Ectodermal cell (in vitro differentiated cells): ENCODE measurements around the gene PLK3.
"Not testable (repeated sequence)": the region's sequence is repeated elsewhere in the genome, so short reads cannot be mapped to it uniquely, and the experiment has no call there.

Experiments used
- H3K27ac ChIP-seq: 2 replicates; pipeline ENCODE4 v1.7.0; 2013; ENCODE audit warnings: mild to moderate bottlenecking, low read depth, low read length; ENCODE audit not compliant: insufficient read depth, poor library complexity, severe bottlenecking
- H3K27me3 ChIP-seq: 2 replicates; pipeline ENCODE4 v1.7.0; 2013; ENCODE audit warnings: mild to moderate bottlenecking, low read length; ENCODE audit not compliant: insufficient read depth, control insufficient read depth, poor library complexity, severe bottlenecking
- H3K36me3 ChIP-seq: one replicate; pipeline ENCODE4 v1.7.0; 2013; ENCODE audit warnings: low read length; ENCODE audit not compliant: control insufficient read depth, insufficient read depth
- H3K4me1 ChIP-seq: one replicate; pipeline ENCODE4 v1.7.0; 2013; ENCODE audit warnings: low read length; ENCODE audit not compliant: control insufficient read depth, insufficient read depth
- H3K4me3 ChIP-seq: 2 replicates; pipeline ENCODE4 v1.7.0; 2013; ENCODE audit warnings: low read depth, low read length, control low read depth; ENCODE audit not compliant: insufficient read depth
- H3K9me3 ChIP-seq: 2 replicates; pipeline ENCODE4 v1.7.0; 2013; ENCODE audit warnings: mild to moderate bottlenecking, low read length, moderate library complexity; ENCODE audit not compliant: control insufficient read depth
- WGBS, 2 experiments: methylation state at CpG; one replicate each; pipeline ENCODE4 v1.1.7; 2013; ENCODE audit warnings: missing lambda C conversion rate in 2 of 2; 5-methylcytosine and 5-hydroxymethylcytosine counted together

Gene PLK3

GRCh38 chr1:44820328-44821239 lies 20.4 kb downstream of the PLK3 start:
- H3K36me3 ChIP-seq, result no peaks in the 10 kb centered on the region
- H3K4me3 ChIP-seq, result peak overlapping the region; percentile 29
- H3K27me3 ChIP-seq, result no peaks in the 10 kb centered on the region
- H3K9me3 ChIP-seq, result no peaks in the 10 kb centered on the region
- H3K27ac ChIP-seq, result peak overlapping the region; percentile 100
- 52% methylated on average over 25 of the region's 25 CpGs for WGBS, 2 experiments
- H3K4me1 ChIP-seq, result no peaks in the 10 kb centered on the region

- no peaks in the 10 kb centered on the region for H3K9me3 ChIP-seq
- H3K27ac ChIP-seq, result no peak overlapping the region
- no peak overlapping the region for H3K4me3 ChIP-seq
- no peaks in the 10 kb centered on the region for H3K36me3 ChIP-seq
- H3K27me3 ChIP-seq, result no peaks in the 10 kb centered on the region
- 87 to 95% methylated on average over 9 of the region's 9 CpGs for WGBS, 2 experiments
- H3K4me1 ChIP-seq, result no peaks in the 10 kb centered on the region
These were observed 21.1 kb downstream of the PLK3 start for GRCh38 chr1:44821240-44821715.

- Histone ChIP-seq H3K4me1 (no peaks in the 10 kb centered on the region), H3K27ac (no peak overlapping the region), H3K4me3 (no peak overlapping the region), H3K9me3 (no peaks in the 10 kb centered on the region), H3K36me3 (no peaks in the 10 kb centered on the region), H3K27me3 (no peaks in the 10 kb centered on the region)
- 90 to 92% methylated on average over 6 of the region's 6 CpGs for WGBS, 2 experiments
These were observed 22.0 kb downstream of the PLK3 start for GRCh38 chr1:44822131-44822701.

- H3K36me3 ChIP-seq, result no peaks in the 10 kb centered on the region
- H3K27ac ChIP-seq, result no peak overlapping the region
- no peaks in the 10 kb centered on the region for H3K9me3 ChIP-seq
- 94 to 95% methylated on average over 15 of the region's 15 CpGs for WGBS, 2 experiments
- H3K27me3 ChIP-seq, result no peaks in the 10 kb centered on the region
- H3K4me1 ChIP-seq, result no peaks in the 10 kb centered on the region
- no peak overlapping the region for H3K4me3 ChIP-seq
These were observed 22.8 kb downstream of the PLK3 start for GRCh38 chr1:44822981-44823451.

GRCh38 chr1:44824392-44824791 lies 24.2 kb downstream of the PLK3 start:
- H3K27ac ChIP-seq, H3K4me3 ChIP-seq, H3K27me3 ChIP-seq, H3K9me3 ChIP-seq, H3K36me3 ChIP-seq, H3K4me1 ChIP-seq: not testable (repeated sequence)
- 93 to 94% methylated on average over 6 of the region's 6 CpGs for WGBS, 2 experiments

- no peak overlapping the region for H3K27ac ChIP-seq
- H3K4me3 ChIP-seq, result no peak overlapping the region
- H3K27me3 ChIP-seq, result no peaks in the 10 kb centered on the region
- no peaks in the 10 kb centered on the region for H3K9me3 ChIP-seq
- H3K4me1 ChIP-seq, result no peaks in the 10 kb centered on the region
- 84 to 85% methylated on average over 24 of the region's 24 CpGs for WGBS, 2 experiments
- no peaks in the 10 kb centered on the region for H3K36me3 ChIP-seq
These were observed 26.4 kb downstream of the PLK3 start for GRCh38 chr1:44826375-44827196.

GRCh38 chr1:44827197-44828002 lies 27.2 kb downstream of the PLK3 start:
- H3K36me3 ChIP-seq, result no peaks in the 10 kb centered on the region
- no peaks in the 10 kb centered on the region for H3K9me3 ChIP-seq
- H3K27ac ChIP-seq, result no peak overlapping the region
- no peaks in the 10 kb centered on the region for H3K4me1 ChIP-seq
- 92 to 93% methylated on average over 28 of the region's 28 CpGs for WGBS, 2 experiments
- H3K4me3 ChIP-seq, result no peak overlapping the region
- H3K27me3 ChIP-seq, result no peaks in the 10 kb centered on the region

GRCh38 chr1:44828003-44828651 lies 27.9 kb downstream of the PLK3 start:
- Histone ChIP-seq H3K9me3 (no peaks in the 10 kb centered on the region), H3K36me3 (no peaks in the 10 kb centered on the region), H3K4me3 (no peak overlapping the region), H3K27ac (no peak overlapping the region), H3K27me3 (no peaks in the 10 kb centered on the region), H3K4me1 (no peaks in the 10 kb centered on the region)
- 94 to 95% methylated on average over 21 of the region's 21 CpGs for WGBS, 2 experiments

GRCh38 chr1:44828841-44829440 lies 28.8 kb downstream of the PLK3 start:
- Histone ChIP-seq H3K36me3 (no peaks in the 10 kb centered on the region), H3K27me3 (no peaks in the 10 kb centered on the region), H3K9me3 (no peaks in the 10 kb centered on the region), H3K4me3 (no peak overlapping the region), H3K27ac (no peak overlapping the region), H3K4me1 (no peaks in the 10 kb centered on the region)
- 96 to 97% methylated on average over 15 of the region's 15 CpGs for WGBS, 2 experiments
